GM18951 (cell line): Measurements from ENCODE around the gene SLC24A4.

Experiments used
- POLR2A ChIP-seq: IDR thresholded peaks from 4 replicates; pipeline ENCODE4 v1.6.1; 2011; ENCODE audit warnings: mild to moderate bottlenecking; ENCODE audit not compliant: insufficient read length, insufficient read depth; ENCODE audit errors: extremely low read depth
- in situ Hi-C: fragments of 300-500 bp; cut with MboI; formaldehyde crosslinking; loops from one replicate; pipeline ENCODE4 v1.12.0; 2022; ENCODE audit warnings: low sequenced_read_pairs, mixed read lengths, inconsistent platforms; ENCODE audit not compliant: unreplicated experiment

Gene SLC24A4

DNA sequence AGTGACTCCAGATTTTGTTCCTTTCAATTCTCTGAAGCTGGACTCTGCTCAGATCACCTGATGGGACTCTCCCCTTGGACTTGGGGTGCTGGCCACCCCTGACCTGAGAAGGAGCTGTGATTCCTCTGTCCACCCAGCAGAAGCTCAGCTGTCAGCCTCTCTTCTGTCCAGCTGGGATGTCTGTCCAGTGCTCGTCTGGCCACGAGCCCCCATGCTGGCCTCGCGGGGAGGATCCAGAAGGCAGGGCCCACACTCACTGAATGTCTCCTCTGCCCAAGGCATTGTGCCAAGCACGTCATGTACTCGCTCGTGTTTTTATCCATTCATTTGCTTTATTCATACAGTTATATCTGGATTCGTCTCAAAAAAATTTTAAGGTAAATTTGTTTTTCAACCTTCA, 14.2 kb upstream of the SLC24A4 start:
- in situ Hi-C loops = no loop called here
- no peak for TF ChIP-seq POLR2A

DNA sequence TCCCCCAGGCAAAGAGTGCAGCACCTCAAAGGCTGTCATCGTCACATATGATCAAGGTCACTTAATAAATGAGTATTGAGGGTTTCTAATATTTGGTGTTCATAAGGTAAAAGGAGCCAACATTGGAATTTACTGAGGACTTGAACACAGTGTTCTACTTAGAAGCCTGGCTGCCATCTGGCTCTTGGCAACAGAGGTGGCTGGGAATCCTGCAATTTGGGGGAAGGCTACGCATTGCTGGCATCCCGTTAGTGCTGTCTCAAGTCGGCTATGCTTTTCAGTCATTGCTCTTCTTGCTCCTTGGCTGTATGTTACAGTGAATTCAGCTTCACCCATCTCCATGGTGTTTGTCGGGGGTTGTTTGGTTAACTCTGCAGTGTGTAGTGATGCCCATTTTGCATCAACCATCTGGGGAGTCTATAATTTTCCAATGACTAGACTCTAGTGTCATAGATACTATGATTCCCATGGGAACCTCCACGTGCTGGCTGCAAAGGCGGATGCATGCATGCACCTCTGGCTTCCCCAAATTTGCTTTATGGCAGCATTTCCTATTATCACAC, 12.9 kb upstream of the SLC24A4 start:
- in situ Hi-C loops = no loop called here
- TF ChIP-seq POLR2A = no peak

DNA sequence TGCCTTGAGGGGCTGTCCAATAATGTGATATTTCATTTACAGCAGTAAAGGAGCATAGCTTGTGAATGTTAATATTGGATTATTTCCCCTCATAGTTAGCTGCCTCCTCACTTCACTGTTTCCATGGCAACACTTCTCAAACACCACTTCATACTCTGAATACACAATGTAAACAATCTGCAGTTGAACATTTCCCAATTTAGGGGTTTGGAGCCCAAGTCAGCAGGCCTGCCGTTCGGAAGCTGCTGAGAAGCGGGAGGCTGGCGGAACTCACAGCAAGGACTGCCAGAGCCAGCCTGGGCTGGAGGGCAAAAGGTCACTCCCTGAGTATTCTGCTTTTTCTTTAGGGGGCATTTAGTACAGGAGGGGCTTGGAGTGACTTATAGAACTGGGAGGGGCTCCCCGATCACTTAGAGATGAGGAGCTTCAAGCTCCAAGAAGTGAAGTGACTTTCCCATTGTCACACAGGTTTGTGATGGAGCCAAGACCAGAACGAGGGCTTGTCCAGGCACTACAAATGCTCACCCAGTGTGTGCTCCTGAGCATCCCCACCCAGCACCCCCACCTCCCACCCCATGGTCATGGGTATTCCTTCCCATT, 12.1 kb upstream of the SLC24A4 start:
- in situ Hi-C loops = no loop called here
- no peak for TF ChIP-seq POLR2A

DNA sequence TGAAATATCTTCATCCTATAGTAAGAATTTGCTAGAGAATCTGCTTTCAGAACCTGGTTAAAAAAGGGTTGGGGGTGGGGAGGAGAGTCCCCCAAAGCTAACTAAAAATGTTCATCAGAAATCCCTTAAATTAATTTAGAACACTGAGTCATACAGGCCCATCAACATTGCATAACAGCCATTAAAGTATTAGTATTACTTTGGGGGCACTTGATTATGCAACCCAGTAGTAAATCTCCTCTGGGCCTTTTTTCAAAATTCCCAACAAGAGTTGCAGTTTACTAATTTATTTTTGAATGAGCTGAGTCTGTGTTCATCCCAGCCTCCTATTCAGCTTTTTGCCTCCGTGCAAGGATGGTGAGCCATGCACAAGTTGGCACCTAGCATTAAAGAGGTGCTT, 8.8 kb upstream of the SLC24A4 start:
- in situ Hi-C loops = no loop called here
- no peak for TF ChIP-seq POLR2A

DNA sequence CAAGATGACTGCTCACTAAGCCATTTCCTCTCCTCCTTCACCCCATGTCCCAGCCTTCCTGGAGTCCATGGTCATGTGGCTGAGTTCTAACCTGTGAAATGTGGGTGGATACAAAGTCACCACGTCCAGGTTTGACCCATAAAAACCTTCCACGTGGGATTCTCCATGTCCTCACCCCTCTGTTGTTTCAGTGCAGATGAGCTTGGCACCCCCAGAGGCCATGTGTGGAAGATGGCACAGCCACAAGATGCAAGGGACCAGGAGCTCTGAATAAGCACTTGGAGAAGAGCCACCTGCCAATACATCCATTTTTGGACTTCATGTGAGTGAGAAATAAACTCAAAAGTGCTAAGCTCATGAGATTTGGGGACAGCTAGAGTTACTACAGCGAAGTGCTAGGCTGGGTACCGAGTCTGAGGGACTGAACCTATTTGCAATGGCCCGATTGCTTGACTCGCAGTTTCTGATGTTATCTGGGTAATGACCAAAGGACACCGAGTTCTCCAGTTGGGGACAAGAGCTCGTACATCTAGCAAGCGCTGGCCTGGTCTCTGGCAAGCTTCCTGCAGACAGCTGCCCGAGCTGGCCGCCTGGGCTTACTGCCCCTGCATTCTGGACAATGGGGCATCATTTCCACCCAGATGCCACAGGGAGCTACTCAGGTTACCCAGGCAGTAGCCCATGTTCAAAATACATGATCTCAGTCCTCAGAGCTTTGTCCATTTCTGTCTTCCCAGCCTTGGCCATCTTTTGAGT, 7.7 kb upstream of the SLC24A4 start:
- in situ Hi-C loops = no loop called here
- TF ChIP-seq POLR2A = no peak

DNA sequence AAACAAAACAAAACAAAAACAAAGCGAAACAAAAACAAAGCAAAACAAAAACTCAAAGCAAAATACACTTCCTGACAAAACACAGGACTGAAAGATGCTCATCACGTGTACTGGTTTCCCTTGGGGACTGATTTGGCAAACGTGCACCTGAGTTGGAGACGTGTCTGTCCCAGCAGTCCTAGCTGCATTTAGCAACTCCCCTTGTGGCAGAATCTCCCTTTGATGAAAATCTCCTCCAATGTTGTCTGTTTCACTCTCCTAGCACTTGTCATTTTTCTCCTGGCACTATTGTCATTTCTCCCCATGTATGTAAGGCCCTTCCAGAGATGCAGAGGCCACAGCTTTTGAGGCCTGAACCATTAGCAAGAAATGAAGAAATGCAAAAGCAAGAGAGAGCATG, 6.8 kb upstream of the SLC24A4 start:
- in situ Hi-C loops = no loop called here
- no peak for TF ChIP-seq POLR2A

DNA sequence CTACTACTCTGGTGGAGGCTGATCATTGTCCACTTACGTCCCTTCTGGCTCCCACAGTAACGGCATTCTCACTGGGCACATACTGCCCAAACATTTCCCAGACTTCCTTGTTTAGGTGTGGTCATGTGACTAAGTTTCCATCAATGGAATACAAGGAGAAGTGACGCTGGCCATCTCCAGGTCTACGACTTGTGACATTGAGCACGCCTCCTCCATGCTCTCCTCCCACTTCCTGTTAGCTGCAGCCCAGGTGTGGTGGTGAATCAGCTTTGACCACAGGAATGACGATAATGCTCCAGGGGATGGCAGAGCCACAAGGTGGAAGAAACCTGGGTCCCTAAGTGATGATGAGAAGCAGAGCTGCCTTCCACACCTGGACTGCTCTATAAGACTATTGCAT, 6.0 kb upstream of the SLC24A4 start:
- no peak for TF ChIP-seq POLR2A
- in situ Hi-C loops = no loop called here

DNA sequence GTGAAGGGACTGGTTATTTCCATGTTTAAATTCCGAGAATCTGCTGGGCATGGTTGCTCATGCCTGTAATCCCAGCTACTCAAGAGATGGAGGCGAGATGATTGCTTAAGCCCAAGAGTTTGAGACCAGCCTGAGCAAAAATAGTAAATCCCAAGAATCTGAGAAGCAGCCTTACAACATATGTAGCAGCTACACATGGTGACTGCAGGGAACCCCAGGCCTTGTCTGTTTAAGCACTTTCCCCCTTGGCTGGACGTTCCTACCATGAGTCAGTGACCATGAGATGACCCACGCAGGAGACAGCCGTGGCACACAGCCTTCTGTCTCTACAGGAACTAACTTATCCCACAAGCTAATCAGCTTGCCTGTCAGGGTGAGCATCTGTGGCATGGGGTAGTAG, 5.5 kb upstream of the SLC24A4 start:
- in situ Hi-C loops = no loop called here
- no peak for TF ChIP-seq POLR2A

DNA sequence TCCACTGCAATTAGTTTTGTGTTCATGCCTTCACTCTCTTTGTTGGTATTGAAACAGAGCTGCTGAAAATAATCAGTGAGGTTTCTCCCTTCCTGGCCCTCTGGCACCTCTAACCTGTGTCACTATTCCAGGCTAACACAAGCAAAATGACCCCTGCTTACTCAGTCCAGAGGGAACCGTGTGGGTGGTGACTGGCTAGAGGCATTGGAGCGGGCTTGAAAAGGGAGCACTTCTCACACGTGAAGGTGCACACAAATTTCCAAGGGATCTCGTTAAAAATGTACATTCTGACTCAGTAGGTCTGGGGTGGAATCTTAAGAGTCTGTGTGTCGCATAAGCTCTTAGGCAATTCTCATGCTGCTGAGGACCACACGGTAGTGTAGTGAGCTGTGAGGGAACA, 1.3 kb upstream of the SLC24A4 start:
- in situ Hi-C loops = no loop called here
- no peak for TF ChIP-seq POLR2A

DNA sequence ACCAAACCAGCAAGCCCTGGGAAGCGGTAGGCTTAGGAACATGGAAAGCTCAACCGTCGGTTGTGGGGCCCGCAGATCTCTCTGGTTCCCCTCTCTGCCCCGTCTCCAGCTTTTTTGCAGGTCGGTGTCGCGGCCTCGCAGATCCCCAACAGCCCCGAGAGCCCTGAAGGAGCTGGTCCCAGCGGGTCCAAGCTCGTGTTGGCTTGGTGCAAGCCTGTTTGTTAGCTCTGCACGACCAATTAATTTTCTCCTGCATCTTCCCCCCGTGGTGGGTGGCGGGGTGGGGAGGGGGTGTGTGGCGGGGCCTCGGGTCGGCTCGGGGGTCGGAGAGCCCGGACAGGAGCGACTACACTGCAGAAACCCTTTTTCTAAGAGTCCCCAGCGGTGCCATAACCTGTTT, 449 bp upstream of the SLC24A4 start:
- in situ Hi-C loops = no loop called here
- TF ChIP-seq POLR2A = no peak

DNA sequence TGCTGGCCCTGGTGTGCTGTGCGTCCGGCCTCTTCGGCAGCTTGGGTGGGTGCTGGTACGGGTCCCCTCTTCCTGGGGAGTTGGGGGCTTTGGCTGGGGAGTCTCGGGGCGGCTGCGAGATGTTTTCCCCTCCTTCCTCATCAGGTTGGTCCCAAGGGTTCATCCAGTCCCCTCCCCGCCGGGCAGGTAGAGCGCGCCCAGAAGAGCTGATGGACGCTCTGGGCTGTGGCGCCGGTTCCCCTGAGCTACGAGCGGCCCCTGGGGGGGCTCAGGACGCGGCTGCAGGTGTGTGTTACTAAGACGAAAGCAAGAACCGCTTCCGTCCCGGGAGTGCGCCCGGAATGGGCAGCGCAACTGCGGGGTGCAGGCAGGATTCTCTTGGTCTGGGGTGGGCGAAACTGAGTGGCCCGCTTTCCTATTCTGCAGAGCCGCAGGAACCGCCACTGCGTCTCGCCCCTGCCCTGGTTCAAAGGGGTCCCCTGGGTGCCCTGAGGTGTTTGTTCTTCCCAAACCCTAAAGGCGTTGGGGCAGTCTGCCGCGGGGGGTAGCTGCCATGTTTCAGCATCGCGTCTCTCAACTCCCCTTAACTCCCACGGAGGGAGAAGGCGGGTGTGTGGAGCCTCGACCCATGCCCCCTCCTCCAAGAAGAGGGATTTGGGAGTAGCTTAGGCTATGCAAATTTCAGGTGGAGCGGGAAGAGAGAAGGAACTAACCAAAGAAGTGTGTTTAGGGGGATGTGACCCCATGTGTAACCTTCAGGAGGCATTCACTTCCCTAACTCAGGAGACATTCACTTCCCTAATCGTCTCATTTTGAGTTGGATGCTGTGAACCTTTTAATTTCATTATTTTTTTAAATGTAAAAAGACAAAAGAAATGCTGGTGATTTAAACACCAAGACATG, 1.2 kb downstream of the SLC24A4 start:
- TF ChIP-seq POLR2A = no peak
- in situ Hi-C loops = no loop called here

DNA sequence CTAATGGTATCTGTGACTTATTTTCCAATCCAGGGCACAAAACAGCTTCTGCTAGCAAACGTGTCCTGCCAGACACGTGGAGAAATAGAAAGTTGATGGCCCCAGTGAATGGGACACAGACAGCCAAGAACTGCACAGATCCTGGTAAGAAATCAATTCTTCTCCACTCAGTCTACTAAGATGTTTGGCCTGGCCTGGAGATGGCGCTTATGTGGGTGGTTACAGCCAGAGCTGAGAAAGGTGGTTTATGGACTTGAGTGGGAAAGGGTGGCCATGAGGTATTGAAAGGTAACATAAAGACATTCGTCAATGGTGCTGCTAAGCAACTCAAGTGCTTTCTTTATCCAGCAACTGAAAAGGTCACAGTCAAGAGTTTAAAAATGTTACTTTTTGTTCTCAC, 2.9 kb downstream of the SLC24A4 start:
- in situ Hi-C loops = no loop called here
- TF ChIP-seq POLR2A = no peak

DNA sequence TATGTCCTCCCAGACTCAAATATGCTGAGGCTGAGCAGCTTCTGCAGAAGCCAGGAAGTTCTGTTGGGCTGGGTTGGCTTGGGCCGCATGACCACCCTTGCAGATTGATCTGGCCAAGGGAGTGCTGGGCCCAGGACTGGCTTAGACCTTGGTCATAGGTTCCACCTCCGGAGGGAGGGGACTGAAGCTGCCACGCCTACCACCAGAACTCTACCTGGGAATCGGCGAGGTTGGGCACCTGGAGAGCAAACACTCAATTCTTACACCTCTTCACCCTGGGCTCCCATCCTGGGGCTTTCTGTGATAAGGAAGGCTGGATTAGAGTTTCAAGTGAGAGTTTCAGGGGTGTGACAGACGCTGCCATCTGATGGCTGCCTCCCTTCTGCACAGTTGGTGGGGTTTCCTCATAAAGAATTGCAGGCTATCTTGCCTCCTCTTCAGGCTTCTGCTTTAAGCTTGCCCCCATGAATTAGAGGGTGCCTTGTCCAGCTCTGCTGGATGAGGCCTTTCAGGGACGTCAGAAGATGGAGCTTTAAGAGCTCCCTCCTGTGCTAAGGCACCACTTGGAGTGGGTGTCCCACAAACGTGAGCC, 5.8 kb downstream of the SLC24A4 start:
- in situ Hi-C loops = no loop called here
- TF ChIP-seq POLR2A = no peak
